Measurements from ENCODE around the gene CLMN. TPM values are rescaled to one million over a fixed set of nuclear protein-coding genes. Genes with fewer than 3 reads are reported as not detected.

Gene CLMN
- total and polyA plus RNA-seq, 8 donors: 5.3 to 42.9 (median 20.1) TPM

- intact Hi-C loops (cut with DNase I; ENCODE audit: low total_unique reads): no loop called here
- 77 to 90% (median 88%) methylated on average over 9 of the region's 9 CpGs for WGBS, 5 donors
- DNase-seq: no peak
- Histone ChIP-seq H3K4me3 (no peak overlapping the region), H3K4me1 (no peaks in the 10 kb centered on the region), H3K36me3 (no peaks in the 10 kb centered on the region), H3K27ac (no peak overlapping the region), H3K9me3 (peaks cover 0 to 14% (median 6%) of the 10 kb centered on the region in 4 donors), H3K27me3 (no peaks in the 10 kb centered on the region)
- TF ChIP-seq CTCF (IDR thresholded peaks at IDR 0.05): no peak
- no peak for TF ChIP-seq POLR2A (IDR thresholded peaks at IDR 0.05)
- TF ChIP-seq POLR2AphosphoS5 (IDR thresholded peaks at IDR 0.05): no peak
- TF ChIP-seq EP300 (IDR thresholded peaks at IDR 0.05): no peak
Measured at GRCh38 chr14:95353664-95354063, 34.0 kb upstream of the CLMN start.

- TF ChIP-seq CTCF (IDR thresholded peaks at IDR 0.05): no peak
- TF ChIP-seq POLR2AphosphoS5 (IDR thresholded peaks at IDR 0.05): no peak
- TF ChIP-seq EP300 (IDR thresholded peaks at IDR 0.05): no peak
- TF ChIP-seq POLR2A (IDR thresholded peaks at IDR 0.05): no peak
- intact Hi-C loops (cut with DNase I; ENCODE audit: low total_unique reads): no loop called here
- 90 to 100% (median 96%) methylated on average over 1 of the region's 1 CpG for WGBS, 5 donors
Measured at GRCh38 chr14:95353007-95353406, 33.3 kb upstream of the CLMN start.

GRCh38 chr14:95352481-95352880, 32.8 kb upstream of the CLMN start:
- intact Hi-C loops (cut with DNase I; ENCODE audit: low total_unique reads): no loop called here
- H3K4me3 ChIP-seq: no peak overlapping the region
- no peak for TF ChIP-seq POLR2A (IDR thresholded peaks at IDR 0.05)
- TF ChIP-seq CTCF (IDR thresholded peaks at IDR 0.05): no peak
- no peak for TF ChIP-seq EP300 (IDR thresholded peaks at IDR 0.05)
- TF ChIP-seq POLR2AphosphoS5 (IDR thresholded peaks at IDR 0.05): no peak
- DNase-seq: no peak
- H3K36me3 ChIP-seq: no peaks in the 10 kb centered on the region
- WGBS, 5 donors: 65 to 76% (median 73%) methylated on average over 5 of the region's 5 CpGs
- no peak overlapping the region for H3K27ac ChIP-seq
- H3K9me3 ChIP-seq: peaks cover 0 to 14% (median 6%) of the 10 kb centered on the region in 4 donors
- no peaks in the 10 kb centered on the region for H3K4me1 ChIP-seq
- H3K27me3 ChIP-seq: no peaks in the 10 kb centered on the region

More at GRCh38 chr14:95353007-95353406, 33.3 kb upstream of the CLMN start:
- H3K27ac ChIP-seq: no peak overlapping the region
- no peaks in the 10 kb centered on the region for H3K4me1 ChIP-seq
- no peaks in the 10 kb centered on the region for H3K27me3 ChIP-seq
- H3K4me3 ChIP-seq: no peak overlapping the region
- DNase-seq: no peak
- peaks cover 0 to 14% (median 6%) of the 10 kb centered on the region in 4 donors for H3K9me3 ChIP-seq
- H3K36me3 ChIP-seq: no peaks in the 10 kb centered on the region

- TF ChIP-seq CTCF (IDR thresholded peaks at IDR 0.05): no peak
- no peak for TF ChIP-seq POLR2A (IDR thresholded peaks at IDR 0.05)
- TF ChIP-seq EP300 (IDR thresholded peaks at IDR 0.05): no peak
- TF ChIP-seq POLR2AphosphoS5 (IDR thresholded peaks at IDR 0.05): no peak
- intact Hi-C loops (cut with DNase I; ENCODE audit: low total_unique reads): no loop called here
- Histone ChIP-seq H3K27ac (no peak overlapping the region), H3K4me1 (no peaks in the 10 kb centered on the region), H3K36me3 (no peaks in the 10 kb centered on the region), H3K9me3 (peaks cover 0 to 5% (median 2%) of the 10 kb centered on the region in 4 donors), H3K4me3 (no peak overlapping the region), H3K27me3 (no peaks in the 10 kb centered on the region)
- 83 to 94% (median 90%) methylated on average over 6 of the region's 6 CpGs for WGBS, 5 donors
- DNase-seq: no peak
Measured at GRCh38 chr14:95349241-95349640, 29.5 kb upstream of the CLMN start.
